IPS-15b (cell line): Measurements from ENCODE around the gene PARN.

ENCODE experiments used
- H3K27me3 ChIP-seq: one replicate; pipeline ENCODE4 v1.6.1; 2013; ENCODE audit warnings: low read length; ENCODE audit not compliant: control insufficient read depth, insufficient read depth
- H3K36me3 ChIP-seq: one replicate; pipeline ENCODE4 v1.6.1; 2013; ENCODE audit warnings: low read length; ENCODE audit not compliant: control insufficient read depth, insufficient read depth
- H3K4me1 ChIP-seq: one replicate; pipeline ENCODE4 v1.6.1; 2013; ENCODE audit warnings: mild to moderate bottlenecking, low read length; ENCODE audit not compliant: control insufficient read depth, insufficient read depth
- H3K4me3 ChIP-seq: one replicate; pipeline ENCODE4 v1.5.1; 2013; ENCODE audit warnings: low read depth, low read length
- H3K9ac ChIP-seq: one replicate; pipeline ENCODE4 v1.6.1; 2013; ENCODE audit warnings: low read depth, mild to moderate bottlenecking, low read length
- H3K9me3 ChIP-seq: one replicate; pipeline ENCODE4 v1.6.1; 2013; ENCODE audit warnings: mild to moderate bottlenecking, low read length; ENCODE audit not compliant: control insufficient read depth, insufficient read depth

PARN gene, protein sequence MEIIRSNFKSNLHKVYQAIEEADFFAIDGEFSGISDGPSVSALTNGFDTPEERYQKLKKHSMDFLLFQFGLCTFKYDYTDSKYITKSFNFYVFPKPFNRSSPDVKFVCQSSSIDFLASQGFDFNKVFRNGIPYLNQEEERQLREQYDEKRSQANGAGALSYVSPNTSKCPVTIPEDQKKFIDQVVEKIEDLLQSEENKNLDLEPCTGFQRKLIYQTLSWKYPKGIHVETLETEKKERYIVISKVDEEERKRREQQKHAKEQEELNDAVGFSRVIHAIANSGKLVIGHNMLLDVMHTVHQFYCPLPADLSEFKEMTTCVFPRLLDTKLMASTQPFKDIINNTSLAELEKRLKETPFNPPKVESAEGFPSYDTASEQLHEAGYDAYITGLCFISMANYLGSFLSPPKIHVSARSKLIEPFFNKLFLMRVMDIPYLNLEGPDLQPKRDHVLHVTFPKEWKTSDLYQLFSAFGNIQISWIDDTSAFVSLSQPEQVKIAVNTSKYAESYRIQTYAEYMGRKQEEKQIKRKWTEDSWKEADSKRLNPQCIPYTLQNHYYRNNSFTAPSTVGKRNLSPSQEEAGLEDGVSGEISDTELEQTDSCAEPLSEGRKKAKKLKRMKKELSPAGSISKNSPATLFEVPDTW

DNA sequence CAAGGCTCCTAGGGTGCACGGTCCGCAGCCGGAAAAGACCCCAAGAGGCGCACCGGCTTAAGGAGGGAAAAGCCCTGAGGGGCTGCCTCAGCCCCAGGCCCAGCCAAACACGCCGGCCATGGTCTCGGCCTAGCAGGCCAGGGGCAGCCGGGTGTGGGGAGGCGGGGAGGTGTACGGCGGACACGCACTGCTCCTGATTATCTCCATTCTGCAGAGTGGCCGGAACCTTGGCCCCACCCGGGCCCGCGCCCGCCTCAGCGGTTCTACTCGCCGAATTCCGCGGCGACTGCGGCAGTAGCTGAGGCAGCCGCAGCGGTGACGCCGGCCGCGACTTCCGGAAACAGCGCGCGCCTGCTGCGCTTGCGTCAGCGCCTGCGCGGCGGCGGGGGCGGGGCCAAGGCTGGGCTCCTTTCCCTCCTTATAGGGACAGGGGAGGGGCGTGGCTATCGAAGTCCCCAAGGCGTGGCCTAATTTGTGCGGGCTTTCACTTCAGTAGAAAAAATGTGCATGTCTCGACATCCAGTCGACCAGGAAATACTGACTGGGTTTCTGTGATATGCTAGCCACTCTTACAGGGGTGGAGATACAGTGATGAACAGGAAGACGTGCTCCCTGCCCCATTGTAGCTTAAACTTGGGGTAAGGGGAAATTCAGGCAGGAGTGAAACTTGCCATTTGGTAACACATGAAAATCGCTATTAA is at the start of gene PARN:
TSS of gene PARN (minus strand) at position 342 of the 701 bp plus-strand sequence. CDS start at position 207, 135 bp downstream.
- H3K9me3 ChIP-seq = no peaks in the 10 kb centered on the region
- H3K9ac ChIP-seq = peak within 1 kb of the TSS; percentile 95
- H3K4me1 ChIP-seq = peaks cover 16% of the 10 kb centered on the region

DNA sequence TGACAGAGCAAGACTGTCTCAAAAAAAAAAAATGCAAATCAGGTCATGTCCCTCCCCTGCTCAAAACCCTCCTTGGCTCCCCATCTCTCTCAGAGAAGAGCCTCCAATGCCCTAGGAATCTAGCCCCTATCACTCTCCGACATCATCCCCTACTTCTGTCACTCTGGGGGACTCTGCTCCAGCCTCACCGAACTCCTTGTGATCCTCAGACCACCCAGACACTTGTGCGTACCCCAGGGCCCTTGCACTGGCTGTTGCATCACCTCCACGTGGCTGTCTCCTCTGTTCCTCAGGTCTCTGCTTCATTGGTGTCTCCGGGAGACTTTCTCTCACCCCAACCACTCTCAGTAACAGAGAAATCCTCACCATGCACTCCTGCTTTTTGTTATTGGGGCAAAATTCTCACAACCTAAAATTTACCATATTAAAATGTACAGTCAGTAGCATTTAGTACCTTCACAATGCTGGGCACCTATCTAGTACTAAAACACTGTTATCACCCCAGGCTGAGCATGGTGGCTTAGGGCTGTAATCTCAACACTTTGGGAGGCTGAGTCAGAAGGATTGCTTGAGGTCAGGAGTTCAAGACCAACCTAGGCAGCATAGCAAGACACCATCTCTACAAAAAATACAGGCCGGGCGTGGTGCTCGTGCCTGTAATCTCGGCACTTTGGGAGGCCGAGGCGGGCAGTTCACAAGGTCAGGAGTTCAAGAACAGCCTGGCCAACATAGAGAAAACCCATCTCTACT is 48.9 kb upstream of the PARN start:
- Histone ChIP-seq H3K4me3 (no peak overlapping the region), H3K36me3 (peaks cover 2% of the 10 kb centered on the region), H3K9me3 (no peaks in the 10 kb centered on the region), H3K9ac (no peak overlapping the region), H3K27me3 (no peaks in the 10 kb centered on the region), H3K4me1 (no peaks in the 10 kb centered on the region)

More for the DNA sequence above, at the start of gene PARN:
- Histone ChIP-seq H3K4me3 (peak within 1 kb of the TSS; percentile 84), H3K27me3 (no peaks in the 10 kb centered on the region), H3K36me3 (peaks cover 15% of the 10 kb centered on the region)

DNA sequence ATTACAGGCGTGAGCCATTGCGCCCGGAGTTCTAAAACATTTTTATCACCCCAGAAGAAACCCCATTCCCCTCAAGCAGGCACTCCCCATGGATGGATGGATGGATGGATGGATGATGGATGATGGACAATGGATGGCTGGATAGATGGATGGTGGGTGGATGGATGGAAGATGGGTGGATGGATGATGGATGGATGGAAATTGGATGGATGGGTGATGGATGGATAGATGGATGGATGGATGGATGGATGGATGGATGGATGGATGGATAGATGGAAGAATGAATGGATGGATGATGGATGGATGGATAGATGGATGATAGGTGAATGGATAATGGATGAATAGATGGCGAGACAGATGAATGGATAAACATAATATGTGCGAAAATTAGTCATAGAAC is 47.6 kb upstream of the PARN start:
- Histone ChIP-seq H3K27me3 (no peaks in the 10 kb centered on the region), H3K4me1 (no peaks in the 10 kb centered on the region), H3K9ac (no peak overlapping the region), H3K4me3 (no peak overlapping the region), H3K9me3 (no peaks in the 10 kb centered on the region), H3K36me3 (peaks cover 2% of the 10 kb centered on the region)

DNA sequence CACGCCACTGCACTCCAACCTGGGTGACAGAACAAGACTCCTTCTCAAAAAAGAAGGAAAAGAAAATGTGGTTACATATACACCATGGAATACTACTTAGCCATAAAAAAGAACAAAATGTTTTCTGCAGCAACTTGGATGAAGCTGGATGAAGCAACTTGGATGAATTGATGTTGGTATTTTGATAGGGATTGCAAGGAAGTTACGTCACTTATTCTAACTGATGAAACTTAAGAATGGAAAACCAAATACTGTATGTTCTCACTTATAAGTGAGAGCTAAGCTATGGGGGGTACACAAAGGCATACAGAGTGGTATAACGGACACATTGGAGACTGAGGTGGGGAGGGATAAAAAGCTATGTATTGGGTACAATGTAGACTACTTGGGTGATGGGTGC is 46.6 kb upstream of the PARN start:
- H3K9ac ChIP-seq = no peak overlapping the region
- H3K9me3 ChIP-seq = no peaks in the 10 kb centered on the region
- H3K4me3 ChIP-seq = no peak overlapping the region
- H3K27me3 ChIP-seq = no peaks in the 10 kb centered on the region
- H3K36me3 ChIP-seq = peaks cover 2% of the 10 kb centered on the region
- no peaks in the 10 kb centered on the region for H3K4me1 ChIP-seq

- Histone ChIP-seq H3K36me3 (peaks cover 9% of the 10 kb centered on the region), H3K4me3 (no peak overlapping the region), H3K9ac (no peak overlapping the region), H3K4me1 (no peaks in the 10 kb centered on the region), H3K27me3 (no peaks in the 10 kb centered on the region), H3K9me3 (no peaks in the 10 kb centered on the region)
Measured at GRCh38 chr16:14672403-14672971, 42.4 kb upstream of the PARN start.

GRCh38 chr16:14669776-14670175 is 39.7 kb upstream of the PARN start:
- peaks cover 25% of the 10 kb centered on the region for H3K36me3 ChIP-seq
- H3K9me3 ChIP-seq = no peaks in the 10 kb centered on the region
- H3K4me3 ChIP-seq = no peak overlapping the region
- H3K4me1 ChIP-seq = no peaks in the 10 kb centered on the region
- no peak overlapping the region for H3K9ac ChIP-seq
- no peaks in the 10 kb centered on the region for H3K27me3 ChIP-seq

DNA sequence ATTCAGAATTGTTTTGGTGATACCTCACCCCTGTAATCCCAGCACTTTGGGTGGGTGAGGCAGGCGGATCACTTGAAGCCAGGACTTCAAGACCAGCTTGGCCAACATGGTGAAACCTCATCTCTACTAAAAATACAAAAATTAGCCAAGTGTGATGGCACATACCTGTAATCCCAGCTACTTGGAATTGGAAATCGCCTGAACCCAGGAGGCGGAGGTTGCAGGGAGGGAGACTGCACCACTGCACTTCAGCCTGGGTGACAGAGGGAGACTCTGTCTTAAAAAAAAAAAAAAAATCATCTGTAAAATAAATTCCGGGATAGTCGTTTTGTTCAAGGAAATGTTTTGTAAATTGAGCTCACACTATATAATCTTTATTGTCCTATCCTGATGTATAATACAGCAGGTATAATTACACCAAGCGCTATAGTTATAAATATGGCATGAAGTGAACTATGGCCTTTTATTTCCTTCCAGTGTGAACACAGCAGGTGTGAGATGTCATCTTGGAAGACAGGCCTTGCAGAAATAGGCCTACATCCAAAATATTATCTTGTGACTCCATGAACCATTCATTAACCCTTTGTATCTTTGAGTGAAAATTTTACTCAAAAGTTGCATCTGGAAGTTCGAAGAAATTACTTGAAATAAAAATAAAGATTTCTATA is 38.6 kb upstream of the PARN start:
- H3K9ac ChIP-seq = no peak overlapping the region
- H3K36me3 ChIP-seq = peaks cover 31% of the 10 kb centered on the region
- H3K4me3 ChIP-seq = no peak overlapping the region
- H3K27me3 ChIP-seq = no peaks in the 10 kb centered on the region
- H3K9me3 ChIP-seq = no peaks in the 10 kb centered on the region
- H3K4me1 ChIP-seq = no peaks in the 10 kb centered on the region

- Histone ChIP-seq H3K4me1 (no peaks in the 10 kb centered on the region), H3K36me3 (peaks cover 37% of the 10 kb centered on the region), H3K9ac (no peak overlapping the region), H3K4me3 (no peak overlapping the region), H3K27me3 (no peaks in the 10 kb centered on the region), H3K9me3 (no peaks in the 10 kb centered on the region)
Measured at GRCh38 chr16:14667347-14668266, 37.5 kb upstream of the PARN start.

DNA sequence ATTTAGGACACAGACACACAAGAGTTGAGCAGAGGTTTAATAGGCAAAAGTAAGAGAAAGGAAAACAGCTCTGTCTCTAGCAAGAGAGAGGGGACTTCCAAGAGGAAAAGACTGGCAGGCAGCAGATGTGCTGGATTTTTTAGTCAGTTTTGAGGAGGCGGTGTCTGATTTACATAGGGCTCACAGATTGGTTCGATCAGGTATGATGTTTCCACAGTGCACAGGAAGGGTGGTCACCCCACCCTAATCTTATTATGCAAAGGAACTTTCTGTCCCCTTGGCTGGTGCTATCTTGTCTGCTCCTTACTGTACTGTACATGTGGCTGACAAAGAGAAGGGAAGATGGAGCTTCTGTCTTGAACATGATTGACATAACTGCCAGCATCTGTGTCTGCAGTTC is 28.0 kb upstream of the PARN start:
- H3K27me3 ChIP-seq = no peaks in the 10 kb centered on the region
- no peaks in the 10 kb centered on the region for H3K9me3 ChIP-seq
- no peaks in the 10 kb centered on the region for H3K4me1 ChIP-seq
- H3K9ac ChIP-seq = no peak overlapping the region
- H3K4me3 ChIP-seq = no peak overlapping the region
- peaks cover 51% of the 10 kb centered on the region for H3K36me3 ChIP-seq

DNA sequence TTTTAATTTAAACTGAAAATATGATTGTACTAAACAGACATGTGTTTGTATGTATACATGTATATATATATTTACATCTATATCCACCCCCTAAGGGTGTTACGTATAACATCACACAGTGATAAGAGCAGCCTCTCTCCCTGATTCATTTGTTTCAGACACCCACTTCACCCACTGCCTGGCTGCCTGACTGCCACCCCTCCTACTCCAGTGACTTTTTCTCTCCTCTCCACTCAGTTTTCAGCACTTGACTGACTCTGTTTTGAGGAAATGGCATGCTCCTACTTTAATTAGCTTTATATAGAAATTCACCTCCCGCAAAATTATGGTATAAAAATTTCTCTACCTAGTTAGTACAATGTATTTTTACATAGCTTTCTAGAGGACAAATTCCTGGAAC is 22.7 kb upstream of the PARN start:
- Histone ChIP-seq H3K36me3 (peaks cover 62% of the 10 kb centered on the region), H3K9ac (no peak overlapping the region), H3K4me3 (no peak overlapping the region), H3K27me3 (no peaks in the 10 kb centered on the region), H3K4me1 (no peaks in the 10 kb centered on the region), H3K9me3 (no peaks in the 10 kb centered on the region)
